Stimulated activated CD4-positive, alpha-beta T cell treated with anti-CD3 and anti-CD28 coated beads, TNF-alpha, amount 100 ng/mL, for 1 hour (primary cell): ENCODE data around the gene C19orf18.

ENCODE experiments used
- DNase-seq, 3 donors: peaks; one replicate each; pipeline ENCODE4 v3.0.0-alpha.2; 2020; ENCODE audit warnings: low read depth in 3 of 3, low spot score in 1 of 3

Gene C19orf18

DNA sequence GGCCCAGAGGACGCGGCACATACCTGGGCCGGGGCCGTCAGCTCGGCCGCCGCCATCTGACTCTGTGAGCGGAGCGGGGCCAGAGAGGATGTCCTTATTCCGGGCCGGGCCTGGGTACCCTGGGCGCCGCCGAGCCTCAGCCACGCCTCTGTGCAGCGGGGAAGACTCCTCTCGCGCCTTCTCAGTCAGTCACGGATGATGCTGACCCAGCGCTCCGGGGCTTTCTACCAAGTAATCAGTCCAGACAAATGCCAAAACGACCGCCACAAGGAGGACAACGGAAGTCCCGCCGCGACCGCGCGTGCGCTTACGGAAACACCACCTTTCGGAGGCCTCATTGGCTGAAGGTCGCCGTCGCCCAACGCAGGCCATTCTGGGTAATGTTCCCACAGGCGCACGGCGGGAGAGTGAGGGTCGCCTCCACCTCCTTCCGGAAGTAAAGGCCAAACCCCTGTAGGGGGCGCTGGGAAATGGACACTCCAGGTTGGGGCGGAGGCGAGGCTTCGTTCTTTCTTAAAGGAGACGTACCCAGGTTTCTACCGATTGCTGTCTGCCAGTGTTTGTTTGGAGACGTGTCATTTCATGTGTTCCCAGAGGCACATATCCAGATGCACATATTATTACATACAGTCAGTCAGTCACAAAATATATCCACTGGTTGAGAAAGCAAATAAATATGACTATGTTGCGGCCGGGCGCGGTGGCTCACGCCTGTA, 26.8 kb downstream of the C19orf18 start, which contains the start of gene ZNF256:
TSS of gene ZNF256 (minus strand) at position 288 of the 716 bp plus-strand sequence. CDS start at position 56, 232 bp downstream.
- peak; percentile 56 to 81 (median 70) for DNase-seq

- DNase-seq, result no peak
Measured at GRCh38 chr19:57947088-57947418, 27.3 kb downstream of the C19orf18 start.

DNA sequence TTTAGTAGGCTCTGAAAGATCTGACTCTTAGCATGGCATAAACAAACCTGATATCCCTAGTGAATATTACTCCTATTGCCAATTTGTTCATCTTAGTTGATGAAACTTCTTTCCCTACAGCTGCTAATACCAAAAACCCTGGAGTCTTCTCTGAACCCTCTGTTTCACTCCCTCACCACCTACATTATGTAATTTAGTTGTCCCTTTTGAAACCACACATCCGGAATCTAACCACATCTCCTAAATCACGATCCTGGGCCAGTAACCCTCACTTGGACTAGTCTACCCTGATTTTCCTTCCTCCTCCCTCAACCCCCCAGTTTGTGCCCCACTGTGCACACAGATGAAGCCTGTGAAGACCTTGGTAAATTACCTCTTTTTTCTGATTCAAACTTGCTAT, 28.0 kb downstream of the C19orf18 start:
- DNase-seq, result no peak

- DNase-seq, result no peak
Measured at GRCh38 chr19:57941593-57941992, 32.7 kb downstream of the C19orf18 start.

DNA sequence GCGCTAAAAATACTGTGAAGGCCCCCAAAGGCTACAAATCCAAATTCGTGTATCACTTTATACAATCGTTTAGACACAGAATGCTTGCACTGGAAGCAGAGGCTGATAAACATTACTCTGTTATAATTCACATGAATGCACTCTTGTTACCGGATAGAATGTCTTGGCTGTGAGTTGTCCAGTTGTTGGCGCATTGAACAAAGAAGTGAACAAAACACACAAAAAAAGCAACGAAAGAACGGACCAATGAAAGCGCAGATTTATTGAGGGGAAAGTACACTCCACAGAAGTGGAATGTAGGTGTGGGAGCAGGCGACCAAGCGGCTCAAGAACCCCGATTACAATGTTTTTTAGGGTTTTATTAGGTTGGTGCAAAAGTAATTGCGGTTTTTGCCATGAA, 38.6 kb downstream of the C19orf18 start:
- DNase-seq, result no peak

DNA sequence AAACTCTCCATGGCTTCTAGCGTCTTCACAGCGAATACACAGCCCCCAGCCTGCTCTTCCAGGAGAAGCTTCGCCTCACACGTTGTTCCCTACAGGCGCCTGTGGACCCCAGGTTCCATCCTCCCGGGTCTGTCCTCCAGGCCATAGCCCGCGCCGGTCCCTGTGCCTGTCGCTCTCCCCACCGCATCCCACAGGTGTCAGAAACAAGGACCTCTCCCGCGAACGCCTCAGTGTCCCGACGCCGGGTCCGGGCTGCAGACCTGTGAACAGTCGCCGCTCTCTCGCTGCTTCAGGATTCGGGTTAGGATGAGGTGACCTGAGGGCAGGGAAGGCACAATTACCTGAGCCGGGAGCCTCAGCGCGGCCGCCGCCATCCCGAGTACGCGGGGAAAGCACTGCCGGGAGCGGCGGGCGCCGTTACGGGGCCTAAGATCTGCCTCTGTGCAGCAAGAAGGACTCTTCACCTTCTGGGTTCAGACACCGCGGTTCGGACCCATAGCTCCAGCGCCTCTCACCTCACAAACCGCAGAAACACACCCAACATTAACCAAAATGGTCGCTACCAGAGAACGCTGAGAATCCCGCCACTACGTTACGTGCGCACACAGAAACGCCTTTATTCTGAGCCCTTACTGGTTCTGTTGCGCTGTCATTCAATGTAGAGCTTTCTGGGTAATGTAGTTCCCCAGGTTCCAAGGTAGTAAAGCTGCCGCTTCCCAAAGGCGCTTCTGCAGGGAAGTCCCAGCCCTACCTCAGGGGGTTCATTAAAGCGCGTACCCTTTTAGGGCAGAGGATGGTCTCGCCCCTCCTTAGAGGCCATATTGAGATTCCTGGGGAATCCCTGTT, 39.3 kb downstream of the C19orf18 start, which contains the start of gene ZNF418:
TSS of gene ZNF418 (minus strand) at position 583 of the 846 bp plus-strand sequence. CDS start 1,580 bp downstream, outside the sequence.
- no peak for DNase-seq

- no peak for DNase-seq
Measured at GRCh38 chr19:57927587-57927986, 46.7 kb downstream of the C19orf18 start.

DNA sequence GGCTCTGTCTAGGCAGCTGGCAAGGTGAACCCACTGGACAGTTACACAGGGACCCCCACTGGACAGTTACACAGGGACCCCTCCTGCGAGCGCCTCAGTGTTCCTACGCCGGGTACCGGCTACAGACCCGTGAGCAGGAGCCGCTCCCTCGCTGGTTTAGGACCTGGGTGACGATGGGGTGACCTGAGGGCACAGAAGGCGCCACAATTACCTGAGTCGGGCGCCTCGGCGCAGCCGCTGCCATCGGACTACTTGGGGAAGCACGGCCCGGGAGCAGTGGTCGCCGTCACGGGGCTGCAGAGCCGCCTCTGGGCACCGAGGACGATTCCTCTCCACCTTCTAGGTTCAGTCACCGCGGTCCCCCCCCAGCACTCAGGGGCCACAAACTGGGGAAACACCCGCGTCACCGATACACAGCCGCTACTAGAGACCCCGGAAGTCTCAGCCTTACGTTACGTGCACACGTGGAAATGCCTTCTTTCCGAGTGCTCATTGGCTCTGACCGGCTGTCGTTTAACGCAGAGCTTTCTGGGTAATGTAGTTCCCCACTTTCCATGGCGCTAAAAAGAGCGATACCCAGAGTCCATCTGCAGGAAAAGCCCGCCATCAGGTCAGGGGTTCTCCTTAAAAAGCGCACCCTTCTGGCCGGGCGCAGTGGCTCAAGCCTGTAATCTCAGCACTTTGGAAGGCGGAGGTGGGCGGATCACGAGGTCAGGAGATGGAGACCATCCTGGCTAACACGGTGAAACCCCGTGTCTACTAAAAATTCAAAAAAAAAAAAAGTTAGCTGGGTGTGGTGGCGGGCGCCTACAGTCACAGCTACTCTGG, 58.0 kb downstream of the C19orf18 start, which contains the start of gene ZNF417:
TSS of gene ZNF417 (minus strand) at position 425 of the 828 bp plus-strand sequence. CDS start at position 244, 181 bp downstream.
- DNase-seq, result peak; percentile 63 to 71 (median 64)

DNA sequence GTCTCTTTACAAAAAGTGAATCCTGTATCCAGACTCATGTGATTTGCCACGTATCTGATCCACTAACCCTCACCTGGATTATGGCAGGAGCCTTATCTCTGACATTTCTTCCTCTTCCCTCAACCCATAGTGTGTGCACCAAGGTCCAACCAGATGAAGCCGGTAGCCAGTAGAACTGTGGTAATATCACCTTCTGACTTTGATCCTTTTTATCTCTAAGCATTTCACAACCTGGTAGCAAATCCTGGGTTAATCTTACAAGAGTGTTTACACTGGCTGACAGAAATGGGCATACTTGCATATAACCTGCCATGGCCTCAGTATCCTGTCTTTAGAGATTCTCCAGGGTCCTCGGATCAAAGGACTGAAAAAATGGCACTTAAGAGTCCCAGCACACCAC, 59.8 kb downstream of the C19orf18 start:
- DNase-seq, result no peak
